Astrocyte (in vitro differentiated cells and primary cell): Measurements from ENCODE around the gene ARHGAP24.

Experiments used
- CTCF ChIP-seq: IDR thresholded peaks from 2 replicates; pipeline ENCODE4 v1.5.1; 2011; ENCODE audit warnings: low read depth, mild to moderate bottlenecking, inconsistent platforms, low read length, moderate library complexity; ENCODE audit not compliant: insufficient read depth
- EZH2 ChIP-seq: IDR thresholded peaks from 2 replicates; pipeline ENCODE4 v1.6.1; 2012; ENCODE audit warnings: mild to moderate bottlenecking, low read length, inconsistent platforms; ENCODE audit not compliant: insufficient read depth

DNA sequence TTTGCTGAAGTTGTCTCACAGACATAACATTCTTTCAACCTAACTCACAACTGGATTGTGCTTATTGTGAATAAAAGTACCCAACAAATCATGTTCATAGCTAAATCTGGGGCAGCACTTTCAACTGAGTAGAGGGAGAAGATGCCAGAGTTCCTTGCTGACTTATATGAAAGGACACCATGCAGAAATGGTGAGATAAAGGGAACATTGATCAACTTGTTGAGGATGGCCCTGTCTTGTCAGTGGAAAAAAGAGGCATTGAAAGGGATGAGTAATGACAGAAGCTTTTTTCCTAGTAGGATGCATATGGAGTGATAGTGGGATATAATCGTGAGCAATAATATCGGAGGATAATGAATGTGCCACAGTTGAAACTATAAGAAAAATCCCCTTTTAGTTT, 221.7 kb downstream of the ARHGAP24 start:
- TF ChIP-seq CTCF (no peak), EZH2 (no peak)
